ENCODE data around the gene CHTF18. TPM values are rescaled to one million over a fixed set of nuclear protein-coding genes. Genes with fewer than 3 reads are reported as not detected.
"Not testable (repeated sequence)": the region's sequence is repeated elsewhere in the genome, so short reads cannot be mapped to it uniquely, and the experiment has no call there.

CHTF18 gene
- total RNA-seq, 2 experiments from 2014 or later: 101 to 102 TPM

DNA sequence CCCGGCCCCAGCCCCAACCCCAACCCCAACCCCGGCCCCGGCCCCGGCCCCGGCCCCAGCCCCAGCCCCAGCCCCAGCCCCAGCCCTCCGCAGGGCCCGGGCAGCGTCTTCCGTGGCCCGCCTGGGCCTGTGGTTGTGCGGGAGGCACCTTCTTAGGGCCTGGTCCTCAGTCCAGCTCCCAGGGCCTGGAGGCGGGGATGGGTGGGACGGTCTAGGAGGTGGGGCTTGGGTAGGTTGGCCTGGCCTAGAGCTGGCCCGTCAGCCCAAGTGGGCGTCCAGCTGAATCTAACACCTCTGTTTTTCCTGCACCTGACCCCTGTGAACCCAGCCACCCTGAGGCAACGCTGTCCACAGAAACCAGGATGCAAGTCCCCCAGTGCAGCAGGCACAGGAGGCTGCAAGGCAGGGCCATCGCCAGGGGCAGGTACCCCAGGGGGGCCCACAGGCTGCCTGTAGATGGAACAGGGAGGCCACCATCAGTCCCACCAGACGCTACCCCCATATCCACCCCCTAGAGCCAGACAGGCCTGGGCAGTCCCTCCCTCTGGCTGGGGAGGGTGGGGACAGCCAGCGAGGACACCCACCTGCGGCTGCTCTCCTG is 19.1 kb upstream of the CHTF18 start:
- Mint-ChIP-seq H3K4me1 (ENCODE audit: low read depth) (no peaks in the 10 kb centered on the region), H3K36me3 (no peaks in the 10 kb centered on the region), H3K27ac (no peak overlapping the region), H3K9me3 (no peaks in the 10 kb centered on the region), H3K27me3 (no peaks in the 10 kb centered on the region), H3K4me3 (no peak overlapping the region)
- intact Hi-C loops (cut with micrococcal nuclease): no loop called here
- CTCF ChIA-PET: interaction anchor here (1.2 kb wide), 1 partner anchor 16 kb away, joined by 3 read pairs; no protein-coding TSS in a partner anchor
- no peak for DNase-seq
- POLR2A ChIA-PET: no interaction called here

DNA sequence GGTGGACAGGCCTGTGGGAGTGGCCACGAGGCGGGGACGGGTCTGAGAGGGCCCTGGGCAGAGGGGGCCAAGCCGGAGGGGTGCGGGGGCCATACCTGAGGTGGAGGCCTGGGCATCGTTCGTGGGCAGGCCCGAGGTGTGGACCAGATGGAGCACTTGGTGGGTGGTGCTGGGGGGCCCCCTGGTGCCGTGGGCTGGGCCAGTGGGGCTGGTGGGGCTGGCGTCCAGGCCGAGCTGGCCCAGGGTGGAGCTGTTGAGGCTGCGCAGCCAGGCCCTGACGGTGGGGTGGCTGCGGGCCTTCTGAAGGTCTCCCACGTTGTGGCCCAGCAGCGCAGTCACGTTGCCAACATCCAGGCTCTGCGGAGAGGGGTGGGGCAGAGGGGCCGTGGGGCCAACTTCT is 18.5 kb upstream of the CHTF18 start:
- Mint-ChIP-seq H3K4me3 (no peak overlapping the region), H3K27ac (no peak overlapping the region), H3K36me3 (no peaks in the 10 kb centered on the region), H3K9me3 (no peaks in the 10 kb centered on the region), H3K27me3 (no peaks in the 10 kb centered on the region), H3K4me1 (ENCODE audit: low read depth) (no peaks in the 10 kb centered on the region)
- ChIA-PET POLR2A (no interaction called here), CTCF (interaction anchor here (1.2 kb wide), 1 partner anchor 15 kb away, joined by 3 read pairs; no protein-coding TSS in a partner anchor)
- intact Hi-C loops (cut with micrococcal nuclease): no loop called here
- DNase-seq: no peak

DNA sequence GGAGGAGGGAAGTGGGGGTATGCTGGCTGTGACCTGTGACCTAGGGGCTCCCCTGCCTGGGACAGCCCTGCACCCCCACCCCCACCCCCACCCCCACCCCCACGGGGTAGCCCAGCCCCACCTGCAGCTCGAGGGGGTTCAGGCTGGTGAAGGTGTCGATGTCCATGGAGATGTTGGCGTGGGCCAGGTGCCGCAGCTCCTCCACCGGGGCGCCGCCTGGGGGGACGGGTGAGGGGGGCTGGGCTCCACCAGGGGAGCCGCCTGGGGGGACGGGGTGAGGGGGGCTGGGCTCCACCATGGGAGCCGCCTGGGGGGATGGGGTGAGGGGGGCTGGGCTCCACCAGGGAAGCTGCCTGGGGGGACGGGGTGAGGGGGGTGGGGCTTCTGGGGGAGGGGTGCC is 18.0 kb upstream of the CHTF18 start:
- no peaks in the 10 kb centered on the region for H3K36me3 Mint-ChIP-seq

DNA sequence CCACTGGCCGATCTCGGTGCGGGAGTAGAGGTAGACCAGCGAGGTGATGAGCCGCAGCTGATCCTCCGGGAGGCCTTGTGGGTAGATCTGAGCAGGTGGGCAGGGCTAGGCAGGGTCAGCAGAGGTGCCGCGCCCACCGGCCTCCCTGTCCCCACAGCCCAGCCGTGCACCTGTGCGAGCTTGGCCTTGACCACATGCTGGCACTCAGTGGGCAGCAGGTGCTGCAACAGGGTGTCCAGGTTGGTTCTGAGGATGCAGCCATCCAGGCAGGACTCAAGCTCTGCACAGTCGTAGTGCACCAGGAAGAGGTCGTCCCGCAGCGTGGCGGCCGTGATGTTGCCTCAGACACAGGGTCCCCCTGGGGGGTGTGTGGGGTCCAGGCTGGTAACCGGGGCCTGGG is 15.5 kb upstream of the CHTF18 start:
- no peaks in the 10 kb centered on the region for H3K4me1 Mint-ChIP-seq (ENCODE audit: low read depth)
- no peak overlapping the region for H3K4me3 Mint-ChIP-seq
- H3K27me3 Mint-ChIP-seq: peaks cover 2% of the 10 kb centered on the region
- H3K36me3 Mint-ChIP-seq: no peaks in the 10 kb centered on the region
- DNase-seq: no peak
- no peak overlapping the region for H3K27ac Mint-ChIP-seq
- no peaks in the 10 kb centered on the region for H3K9me3 Mint-ChIP-seq
- ChIA-PET POLR2A (no interaction called here), CTCF (interaction anchor here (0.6 kb wide), 1 partner anchor 12 kb away, joined by 3 read pairs; the partner anchor contains the start of gene MSLN)
- intact Hi-C loops (cut with micrococcal nuclease): no loop called here

More for the DNA sequence above, 18.0 kb upstream of the CHTF18 start:
- no peaks in the 10 kb centered on the region for H3K9me3 Mint-ChIP-seq
- H3K27me3 Mint-ChIP-seq: no peaks in the 10 kb centered on the region
- DNase-seq: no peak
- H3K27ac Mint-ChIP-seq: no peak overlapping the region
- intact Hi-C loops (cut with micrococcal nuclease): no loop called here
- H3K4me1 Mint-ChIP-seq (ENCODE audit: low read depth): no peaks in the 10 kb centered on the region
- ChIA-PET CTCF (interaction anchor here (1.2 kb wide), 1 partner anchor 15 kb away, joined by 3 read pairs; no protein-coding TSS in a partner anchor), POLR2A (no interaction called here)
- H3K4me3 Mint-ChIP-seq: no peak overlapping the region

DNA sequence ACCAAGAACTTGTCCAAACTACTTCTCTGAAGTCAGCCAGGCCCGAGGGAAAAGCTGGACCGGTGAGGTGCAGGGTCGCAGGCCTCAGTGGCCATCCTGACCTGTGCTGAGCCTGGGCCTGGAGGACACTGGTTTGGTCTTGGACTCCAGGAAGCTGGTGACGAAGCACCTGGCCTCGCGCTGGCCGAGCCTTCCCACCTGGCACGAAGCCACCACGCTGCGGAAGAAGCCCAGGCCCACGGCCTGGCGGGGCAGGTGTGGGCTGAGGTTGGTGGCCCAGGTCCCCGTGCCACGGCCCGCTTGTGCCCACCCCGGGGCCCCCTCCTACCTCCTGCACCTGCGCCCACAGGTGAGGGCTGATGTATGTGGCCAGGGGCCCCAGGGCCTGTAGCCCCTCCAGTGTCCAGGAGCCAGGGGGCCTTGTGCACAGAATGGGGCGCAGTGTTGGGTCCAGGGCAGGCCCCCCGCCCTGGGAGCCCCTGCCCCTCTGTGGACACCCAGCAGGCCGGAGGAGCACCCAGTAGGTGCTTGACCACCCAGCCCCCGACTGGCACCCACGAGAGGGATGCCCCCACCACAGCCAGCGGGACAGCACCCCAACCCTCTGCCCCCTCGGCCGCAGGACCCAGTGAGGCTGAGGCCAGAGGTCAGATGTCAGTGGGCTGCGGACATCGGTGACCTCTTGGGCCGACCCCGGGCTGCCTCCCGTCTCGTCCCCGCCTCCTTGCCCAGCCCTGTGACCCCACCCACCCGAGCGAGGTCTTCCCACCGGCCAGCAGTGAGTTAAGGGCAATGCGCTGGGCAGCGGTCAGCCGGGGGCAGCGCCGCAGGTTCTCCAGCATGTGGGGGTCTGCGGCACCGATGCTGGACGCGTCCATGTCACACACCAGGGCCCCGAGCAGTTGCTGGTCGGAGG is 14.1 kb upstream of the CHTF18 start:
- no peak overlapping the region for H3K27ac Mint-ChIP-seq
- H3K9me3 Mint-ChIP-seq: no peaks in the 10 kb centered on the region
- intact Hi-C loops (cut with micrococcal nuclease): no loop called here
- POLR2A ChIA-PET: no interaction called here
- H3K36me3 Mint-ChIP-seq: no peaks in the 10 kb centered on the region
- peaks cover 2% of the 10 kb centered on the region for H3K27me3 Mint-ChIP-seq
- H3K4me3 Mint-ChIP-seq: no peak overlapping the region
- DNase-seq: no peak
- no peaks in the 10 kb centered on the region for H3K4me1 Mint-ChIP-seq (ENCODE audit: low read depth)
- CTCF ChIA-PET: no interaction called here

DNA sequence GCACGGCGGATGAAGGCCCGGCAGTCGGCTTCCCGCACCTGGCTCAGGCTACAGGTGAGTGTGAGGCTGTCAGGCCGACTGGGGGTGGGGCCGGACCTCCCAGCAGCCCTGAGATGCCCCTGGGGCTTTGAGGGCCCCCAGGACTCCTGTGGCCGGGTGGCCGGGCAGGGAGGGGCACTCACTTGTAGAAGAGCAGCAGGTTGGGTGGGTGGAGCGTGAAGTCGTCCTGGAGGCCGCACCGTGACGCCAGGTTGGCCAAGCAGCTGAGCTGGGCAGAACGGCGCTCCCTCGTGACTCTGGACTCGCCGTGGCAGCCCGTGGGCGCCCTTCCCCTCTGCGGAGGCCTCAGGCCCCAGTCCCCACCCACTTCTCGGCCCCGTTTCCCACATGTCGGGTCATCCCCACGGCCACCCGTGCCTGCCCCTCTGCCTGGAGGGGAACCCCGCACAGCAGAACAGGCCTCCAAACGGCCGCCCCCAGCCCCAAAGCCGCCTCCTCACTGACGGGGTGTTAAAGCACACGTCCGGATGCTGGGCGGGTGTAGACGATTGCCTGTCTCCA is 13.1 kb upstream of the CHTF18 start:
- H3K4me3 Mint-ChIP-seq: no peak overlapping the region
- POLR2A ChIA-PET: no interaction called here

DNA sequence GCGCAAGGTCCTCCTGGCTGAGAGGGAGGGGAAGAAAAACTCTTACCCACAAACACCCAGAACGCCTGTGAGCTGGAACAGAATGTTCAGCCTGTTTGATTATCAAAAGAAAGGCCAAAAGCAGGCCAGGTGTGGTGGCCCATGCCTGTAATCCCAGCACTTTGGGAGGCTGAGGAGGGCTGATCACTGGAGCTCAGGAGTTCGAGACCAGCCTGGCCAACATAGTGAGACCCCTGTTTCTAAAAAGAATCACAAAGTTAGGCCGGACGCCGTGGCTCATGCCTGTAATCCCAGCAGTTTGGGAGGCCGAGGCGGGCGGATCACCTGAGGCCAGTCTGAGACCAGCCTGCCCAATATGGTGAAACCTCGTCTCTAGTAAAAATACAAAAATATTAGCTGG is 12.1 kb upstream of the CHTF18 start:
- H3K36me3 Mint-ChIP-seq; H3K9me3 Mint-ChIP-seq; H3K27ac Mint-ChIP-seq; H3K4me1 Mint-ChIP-seq (ENCODE audit: low read depth); CTCF ChIA-PET; DNase-seq; H3K4me3 Mint-ChIP-seq; intact Hi-C loops (cut with micrococcal nuclease); H3K27me3 Mint-ChIP-seq; POLR2A ChIA-PET: not testable (repeated sequence)

More for the DNA sequence above, 13.1 kb upstream of the CHTF18 start:
- no peaks in the 10 kb centered on the region for H3K36me3 Mint-ChIP-seq
- intact Hi-C loops (cut with micrococcal nuclease): no loop called here
- no peak for DNase-seq
- no peak overlapping the region for H3K27ac Mint-ChIP-seq
- H3K4me1 Mint-ChIP-seq (ENCODE audit: low read depth): no peaks in the 10 kb centered on the region
- peaks cover 2% of the 10 kb centered on the region for H3K27me3 Mint-ChIP-seq
- CTCF ChIA-PET: no interaction called here
- no peaks in the 10 kb centered on the region for H3K9me3 Mint-ChIP-seq

DNA sequence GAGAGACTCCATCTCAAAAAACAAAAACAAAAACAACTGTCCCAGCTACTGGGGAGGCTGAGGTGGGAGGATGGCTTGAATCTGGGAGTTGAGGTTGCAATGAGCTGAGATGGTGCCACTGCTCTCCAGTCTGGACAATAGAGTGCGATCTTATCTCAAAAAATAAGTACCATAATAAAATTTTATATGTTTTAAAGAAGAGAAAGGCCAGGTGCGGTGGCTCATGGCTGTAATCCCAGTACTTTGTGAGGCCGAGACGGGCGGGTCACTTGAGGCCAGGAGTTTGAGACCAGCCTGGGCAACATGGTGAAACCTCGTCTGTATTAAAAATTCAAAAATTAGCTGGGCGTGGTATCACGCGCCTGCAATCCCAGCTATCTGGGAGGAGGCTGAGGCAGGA is 11.6 kb upstream of the CHTF18 start:
- ChIA-PET POLR2A (no interaction called here), CTCF (no interaction called here)
- intact Hi-C loops (cut with micrococcal nuclease): no loop called here
- no peaks in the 10 kb centered on the region for H3K4me1 Mint-ChIP-seq (ENCODE audit: low read depth)
- H3K4me3 Mint-ChIP-seq: no peak overlapping the region
- no peaks in the 10 kb centered on the region for H3K9me3 Mint-ChIP-seq
- DNase-seq: no peak
- H3K27ac Mint-ChIP-seq: no peak overlapping the region
- H3K27me3 Mint-ChIP-seq: peaks cover 6% of the 10 kb centered on the region
- H3K36me3 Mint-ChIP-seq: no peaks in the 10 kb centered on the region

DNA sequence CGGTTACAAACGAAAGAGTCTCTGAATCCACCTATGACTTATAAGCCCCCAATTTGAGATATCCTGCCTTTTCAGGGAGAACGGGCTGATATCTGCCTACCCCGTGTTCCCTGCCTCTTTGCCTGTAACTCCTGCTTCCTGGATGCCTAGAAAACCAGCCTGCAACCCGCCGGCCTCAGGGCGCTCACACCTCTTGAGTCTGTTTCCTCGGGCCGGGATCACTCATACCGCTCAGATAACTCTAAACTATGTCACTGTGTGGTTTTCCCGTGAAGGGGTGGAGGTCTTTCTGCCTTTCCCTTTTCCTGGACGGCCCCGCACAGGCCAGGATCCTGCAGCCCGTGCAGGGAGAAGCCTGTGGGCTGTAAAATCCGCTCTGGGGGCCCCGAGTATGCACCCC is 10.6 kb upstream of the CHTF18 start:
- no peak overlapping the region for H3K27ac Mint-ChIP-seq
- CTCF ChIA-PET: no interaction called here
- DNase-seq: no peak
- intact Hi-C loops (cut with micrococcal nuclease): no loop called here
- H3K4me1 Mint-ChIP-seq (ENCODE audit: low read depth): no peaks in the 10 kb centered on the region
- no peaks in the 10 kb centered on the region for H3K9me3 Mint-ChIP-seq
- no peak overlapping the region for H3K4me3 Mint-ChIP-seq
- no peaks in the 10 kb centered on the region for H3K36me3 Mint-ChIP-seq
- POLR2A ChIA-PET: no interaction called here
- peaks cover 6% of the 10 kb centered on the region for H3K27me3 Mint-ChIP-seq

DNA sequence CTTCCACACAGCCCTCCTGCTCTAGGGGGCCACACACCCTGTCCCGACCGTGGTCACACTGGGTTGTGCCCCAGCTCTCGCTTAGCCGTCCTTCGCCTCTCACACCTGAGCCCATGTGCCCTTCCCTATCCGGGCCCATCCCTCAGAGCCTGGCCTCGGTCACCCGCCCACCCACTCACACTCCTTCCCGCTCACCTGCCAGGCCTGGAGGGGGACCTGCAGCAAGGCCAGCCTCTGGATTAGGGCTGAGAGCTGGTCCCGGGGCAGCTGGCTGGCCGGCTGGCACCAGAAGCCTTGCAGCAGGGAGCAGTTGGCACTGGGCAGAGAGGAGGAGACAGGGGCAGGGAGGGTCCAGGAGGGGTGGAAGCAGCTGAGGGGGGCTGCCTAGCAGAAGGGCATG is 10.0 kb upstream of the CHTF18 start:
- CTCF ChIA-PET: no interaction called here
- Mint-ChIP-seq H3K36me3 (no peaks in the 10 kb centered on the region), H3K4me1 (ENCODE audit: low read depth) (no peaks in the 10 kb centered on the region), H3K27me3 (peaks cover 6% of the 10 kb centered on the region), H3K4me3 (no peak overlapping the region), H3K9me3 (no peaks in the 10 kb centered on the region), H3K27ac (no peak overlapping the region)
- POLR2A ChIA-PET: no interaction called here
- no peak for DNase-seq
- intact Hi-C loops (cut with micrococcal nuclease): no loop called here

DNA sequence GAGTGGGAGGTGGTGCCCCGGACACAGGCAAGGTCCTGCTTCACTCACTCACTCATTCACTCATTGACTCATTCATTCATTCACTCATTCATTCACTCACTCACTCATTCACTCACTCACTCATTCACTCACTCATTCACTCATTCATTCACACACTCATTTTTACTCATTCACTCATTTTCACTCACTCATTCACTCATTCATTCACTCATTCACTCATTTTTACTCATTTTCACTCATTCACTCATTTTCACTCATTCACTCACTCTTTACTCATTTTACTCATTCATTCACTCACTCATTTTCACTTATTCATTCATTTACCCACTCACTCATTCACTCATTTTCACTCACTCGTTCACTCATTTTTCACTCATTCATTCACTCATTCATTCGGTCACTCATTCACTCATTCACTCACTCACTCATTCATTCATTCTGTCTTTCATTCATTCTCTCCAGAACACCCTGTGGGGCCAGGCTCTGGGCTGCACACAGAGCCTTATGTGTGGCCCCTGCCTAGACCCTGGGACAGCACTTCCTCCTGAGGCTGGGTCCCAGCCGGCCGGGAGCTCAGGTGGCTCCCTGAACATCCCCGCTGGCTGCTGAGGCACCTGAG is 9.4 kb upstream of the CHTF18 start:
- no peak for DNase-seq
- no peak overlapping the region for H3K4me3 Mint-ChIP-seq

DNA sequence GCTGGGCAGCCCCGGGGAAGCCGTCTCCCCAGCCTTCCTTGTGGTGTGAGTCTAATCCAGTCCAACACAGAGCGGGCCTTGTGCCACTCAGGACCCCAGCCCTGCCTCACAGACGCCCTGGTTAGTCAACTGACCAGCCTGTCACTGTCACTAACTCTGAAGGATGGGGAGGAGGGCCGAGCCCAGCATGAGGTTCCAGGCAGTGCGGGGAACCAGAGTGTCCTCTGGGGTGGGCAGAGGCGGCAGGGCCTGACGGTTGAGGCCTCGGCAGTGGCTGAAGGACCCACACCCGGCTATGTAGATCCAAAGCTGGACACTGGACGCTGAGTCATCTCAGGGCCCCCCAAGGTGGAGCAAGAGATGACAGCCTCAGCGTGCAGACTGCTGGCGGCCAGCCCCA is 8.9 kb upstream of the CHTF18 start:
- Mint-ChIP-seq H3K27me3 (peaks cover 6% of the 10 kb centered on the region), H3K4me1 (ENCODE audit: low read depth) (no peaks in the 10 kb centered on the region), H3K27ac (no peak overlapping the region), H3K9me3 (no peaks in the 10 kb centered on the region), H3K36me3 (no peaks in the 10 kb centered on the region), H3K4me3 (no peak overlapping the region)
- ChIA-PET POLR2A (no interaction called here), CTCF (no interaction called here)
- DNase-seq: no peak
- intact Hi-C loops (cut with micrococcal nuclease): no loop called here

More for the DNA sequence above, 9.4 kb upstream of the CHTF18 start:
- Mint-ChIP-seq H3K4me1 (ENCODE audit: low read depth) (no peaks in the 10 kb centered on the region), H3K36me3 (no peaks in the 10 kb centered on the region), H3K27me3 (peaks cover 6% of the 10 kb centered on the region), H3K9me3 (no peaks in the 10 kb centered on the region), H3K27ac (no peak overlapping the region)
- ChIA-PET POLR2A (no interaction called here), CTCF (no interaction called here)
- intact Hi-C loops (cut with micrococcal nuclease): no loop called here

Data from activated CD4-positive, alpha-beta memory T cell treated with anti-CD3 and anti-CD28 coated beads for 36 hours (primary cell).